Subcutaneous adipose tissue (tissue), 4 donors: ENCODE measurements around the gene PEF1. TPM values are rescaled to one million over a fixed set of nuclear protein-coding genes. Genes with fewer than 3 reads are reported as not detected.

Experiments used
- total RNA-seq, 4 donors: library from RNA; depleted of rRNA; stranded (reverse); fragments of >200 nt; gene quantifications; one replicate each; pipeline ENCODE4 v1.1.0, GENCODE V29; 2016
- TF ChIP-seq, protein P1 (sequence below): fragments of 450-650 bp; IDR thresholded peaks from one replicate; pipeline ENCODE4 v1.5.1; 2016; ENCODE audit warnings: low read depth, mild to moderate bottlenecking, control low read depth, antibody characterized with exemption, moderate library complexity

PEF1 gene
- total RNA-seq, 4 donors from 2014 or later, result 49.6 to 68.8 (median 56.9) TPM

DNA sequence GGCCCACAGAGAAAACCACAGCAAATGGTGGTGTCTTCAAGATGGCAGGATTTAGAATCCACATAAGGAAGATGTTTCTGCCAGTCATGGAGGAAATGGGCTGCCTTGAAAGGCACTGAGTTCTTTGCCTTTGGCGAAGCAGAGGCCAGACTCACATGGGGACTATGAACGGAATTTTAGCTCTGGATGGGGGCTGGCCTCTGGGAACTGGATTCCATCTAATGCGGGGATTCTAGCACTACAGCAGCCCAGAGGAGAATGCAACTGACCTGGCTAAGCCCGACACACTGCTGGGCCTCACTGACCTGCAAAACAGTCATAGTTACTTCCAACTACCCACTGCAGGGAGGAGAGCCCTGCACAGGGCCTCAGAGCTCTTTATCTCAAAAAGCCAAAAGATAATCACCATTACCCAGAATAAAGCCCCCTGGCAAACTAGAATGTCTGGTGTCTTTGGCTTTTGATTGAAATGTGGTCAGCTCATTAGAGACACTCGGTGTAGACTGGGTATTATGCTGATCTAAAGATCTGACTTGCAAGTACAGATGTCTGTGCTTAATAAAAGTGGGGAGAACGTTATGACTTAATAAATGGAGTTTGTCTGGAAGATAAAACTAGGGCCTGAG, 15.6 kb downstream of the PEF1 start:
- TF ChIP-seq, protein P1, sequence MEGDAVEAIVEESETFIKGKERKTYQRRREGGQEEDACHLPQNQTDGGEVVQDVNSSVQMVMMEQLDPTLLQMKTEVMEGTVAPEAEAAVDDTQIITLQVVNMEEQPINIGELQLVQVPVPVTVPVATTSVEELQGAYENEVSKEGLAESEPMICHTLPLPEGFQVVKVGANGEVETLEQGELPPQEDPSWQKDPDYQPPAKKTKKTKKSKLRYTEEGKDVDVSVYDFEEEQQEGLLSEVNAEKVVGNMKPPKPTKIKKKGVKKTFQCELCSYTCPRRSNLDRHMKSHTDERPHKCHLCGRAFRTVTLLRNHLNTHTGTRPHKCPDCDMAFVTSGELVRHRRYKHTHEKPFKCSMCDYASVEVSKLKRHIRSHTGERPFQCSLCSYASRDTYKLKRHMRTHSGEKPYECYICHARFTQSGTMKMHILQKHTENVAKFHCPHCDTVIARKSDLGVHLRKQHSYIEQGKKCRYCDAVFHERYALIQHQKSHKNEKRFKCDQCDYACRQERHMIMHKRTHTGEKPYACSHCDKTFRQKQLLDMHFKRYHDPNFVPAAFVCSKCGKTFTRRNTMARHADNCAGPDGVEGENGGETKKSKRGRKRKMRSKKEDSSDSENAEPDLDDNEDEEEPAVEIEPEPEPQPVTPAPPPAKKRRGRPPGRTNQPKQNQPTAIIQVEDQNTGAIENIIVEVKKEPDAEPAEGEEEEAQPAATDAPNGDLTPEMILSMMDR, result no peak

DNA sequence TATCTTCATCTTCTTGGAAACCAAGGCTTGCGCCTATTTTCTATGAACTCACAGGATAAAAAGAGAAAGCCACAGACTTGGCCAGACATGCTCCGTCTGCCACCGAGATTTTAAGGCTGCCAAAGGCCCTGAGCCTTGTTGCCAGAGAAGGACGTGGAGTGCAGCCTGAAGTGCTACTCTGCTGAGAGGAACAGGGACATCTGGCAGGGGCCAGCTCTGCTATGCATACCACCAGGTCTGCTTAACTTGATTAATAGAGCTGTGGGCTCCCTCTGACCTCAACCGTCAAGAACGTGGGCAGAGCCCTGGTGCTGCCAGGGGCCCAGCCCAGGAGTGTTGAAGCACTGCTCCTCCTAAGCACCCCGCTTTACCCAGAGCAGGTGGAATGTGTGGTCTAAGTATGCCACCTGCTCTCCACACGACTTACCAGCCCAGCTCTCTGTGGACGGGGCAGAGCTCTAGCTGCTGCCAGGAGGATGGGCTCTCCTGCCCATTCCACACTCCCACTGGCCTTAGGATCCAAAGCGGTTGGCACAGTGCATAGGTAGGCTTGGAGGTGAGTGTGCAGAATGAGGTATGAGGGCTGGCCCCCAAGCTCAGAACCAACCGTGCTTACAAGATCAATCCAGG, 16.6 kb downstream of the PEF1 start:
- TF ChIP-seq, protein P1, result no peak

DNA sequence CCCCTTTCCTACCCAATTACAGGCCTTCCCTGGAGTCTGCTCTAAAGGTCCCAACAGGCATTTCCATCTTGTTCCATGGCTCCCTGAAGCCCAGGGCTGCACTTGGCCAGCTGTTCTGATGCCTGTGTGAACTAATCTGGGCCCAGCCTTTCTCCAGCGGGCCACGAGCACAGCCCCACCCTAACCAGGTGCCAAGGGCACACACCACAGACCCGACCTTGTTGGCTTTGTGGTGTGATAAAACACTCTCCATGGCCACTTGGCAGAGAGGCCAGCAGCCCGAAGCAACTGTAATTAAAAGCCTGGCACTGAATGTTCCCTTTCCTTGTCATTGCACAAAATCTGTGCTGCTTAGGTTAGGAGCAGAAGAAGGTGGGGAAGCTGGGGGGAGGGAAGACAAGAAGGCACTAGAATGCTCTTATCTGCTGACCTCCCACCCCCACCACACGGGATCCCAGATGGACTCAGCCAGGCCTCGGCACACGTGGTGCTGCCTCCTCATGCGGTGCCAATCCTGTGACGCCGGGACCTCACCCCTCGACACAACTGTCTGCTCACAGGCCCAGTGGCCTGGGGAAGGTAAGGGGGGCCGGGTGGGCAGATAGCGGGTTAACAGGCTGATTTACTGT, 17.3 kb downstream of the PEF1 start:
- TF ChIP-seq, protein P1, result no peak

DNA sequence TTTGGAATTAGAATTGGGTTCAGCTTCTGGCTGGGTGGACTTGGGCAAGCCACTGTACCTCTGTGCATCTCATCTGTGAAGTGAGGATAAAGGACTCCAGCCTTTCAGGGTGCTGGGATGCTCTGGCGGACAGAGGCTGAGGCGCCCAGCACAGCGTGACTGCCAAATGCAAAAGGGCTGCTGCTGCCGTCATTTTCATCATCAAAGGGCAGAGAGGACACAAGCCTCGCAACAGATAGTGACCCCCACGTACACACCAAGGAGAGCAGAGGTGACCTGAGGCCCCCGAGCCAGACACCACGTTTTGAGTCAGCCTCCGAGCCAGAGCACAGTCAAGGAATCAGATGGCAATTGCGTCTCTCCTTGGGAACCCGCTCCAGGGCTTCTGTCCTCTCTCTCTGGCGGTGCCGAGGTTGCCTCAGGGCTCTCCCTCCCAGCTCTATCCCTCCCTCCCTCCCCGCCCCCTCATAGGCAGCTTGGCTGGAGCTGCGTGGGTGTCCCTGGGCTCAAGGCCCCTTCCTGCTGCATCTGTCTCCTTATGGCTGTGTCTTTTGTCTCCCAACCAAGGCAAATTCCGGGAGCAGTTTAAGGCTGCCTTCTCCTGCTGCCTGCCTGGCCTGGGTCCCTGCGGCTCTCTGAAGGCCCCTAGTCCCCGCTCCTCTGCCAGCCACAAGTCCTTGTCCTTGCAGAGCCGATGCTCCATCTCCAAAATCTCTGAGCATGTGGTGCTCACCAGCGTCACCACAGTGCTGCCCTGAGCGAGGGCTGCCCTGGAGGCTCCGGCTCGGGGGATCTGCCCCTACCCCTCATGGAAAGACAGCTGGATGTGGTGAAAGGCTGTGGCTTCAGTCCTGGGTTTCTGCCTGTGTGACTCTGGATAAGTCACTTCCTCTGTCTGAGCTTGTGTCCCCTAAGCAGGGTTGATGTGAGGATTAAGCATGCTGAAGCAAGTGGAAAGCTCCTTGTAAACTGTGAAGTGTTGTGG, 18.2 kb downstream of the PEF1 start:
- TF ChIP-seq, protein P1, result no peak

DNA sequence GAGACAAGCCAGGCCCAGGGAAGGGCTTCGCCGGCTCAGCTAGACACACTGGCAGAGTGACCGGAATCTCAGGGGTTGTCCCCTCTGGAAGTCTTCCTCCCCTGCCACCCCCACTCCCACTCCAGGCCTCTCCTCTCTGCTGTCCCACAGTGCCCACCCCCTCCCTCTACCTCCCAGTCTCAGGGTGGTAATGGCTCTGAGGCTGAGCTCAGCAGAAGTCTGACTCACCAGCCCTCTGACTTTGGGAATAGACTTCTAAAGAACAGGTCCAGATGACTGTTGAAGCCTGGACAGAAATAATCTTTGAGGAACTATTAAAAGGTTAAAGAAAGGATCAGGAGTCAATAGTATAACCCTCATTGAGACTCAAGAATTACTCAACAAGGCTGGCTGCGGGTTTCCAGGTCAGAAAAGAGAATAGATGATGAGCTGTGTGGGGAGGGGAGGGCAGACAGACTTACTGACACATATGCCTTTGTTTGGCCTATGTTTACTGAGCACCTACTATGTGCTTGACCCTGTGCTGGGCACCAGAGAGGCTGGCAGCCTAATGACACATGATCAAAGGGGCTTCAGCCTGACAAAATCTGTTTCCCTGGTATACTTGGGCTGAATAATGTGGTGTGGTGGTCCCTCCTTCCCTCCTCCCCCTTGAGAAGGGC, 19.0 kb downstream of the PEF1 start:
- TF ChIP-seq, protein P1, result no peak

DNA sequence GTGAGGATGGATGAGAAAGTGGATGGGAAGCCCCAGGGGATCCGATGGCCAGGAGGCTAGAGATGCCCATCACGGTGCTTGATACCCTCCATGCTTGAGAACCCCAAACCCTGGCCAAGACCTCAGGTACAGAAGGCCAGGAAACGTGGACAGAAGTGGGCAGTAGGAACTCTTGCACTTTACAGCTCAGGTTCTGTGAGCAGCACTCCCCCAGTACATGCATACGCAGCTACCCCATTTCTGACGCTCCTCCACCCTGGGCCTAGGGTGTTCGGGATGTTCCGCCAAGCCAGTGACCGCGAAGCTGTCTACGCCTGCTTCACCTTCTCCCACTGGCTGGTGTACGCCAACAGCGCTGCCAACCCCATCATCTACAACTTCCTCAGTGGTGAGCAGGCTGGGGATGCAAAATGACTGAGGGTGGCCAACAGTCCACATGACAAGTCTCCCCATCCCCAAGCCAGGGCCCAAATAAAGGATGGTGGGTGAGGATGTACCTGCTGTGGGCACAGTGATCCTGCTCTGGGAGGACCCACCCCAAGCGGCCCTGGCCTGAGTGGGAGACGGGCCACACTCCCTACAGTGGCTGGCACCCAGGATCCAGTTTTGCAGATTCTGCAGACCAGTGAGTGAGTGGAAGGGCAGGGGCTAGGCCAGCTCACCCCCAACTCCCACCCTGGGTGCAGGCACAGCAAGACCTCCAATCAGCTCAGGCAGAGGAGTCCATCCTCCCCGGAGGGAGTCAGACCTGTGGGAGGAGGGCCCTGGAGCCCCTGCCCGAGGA, 19.8 kb downstream of the PEF1 start:
- TF ChIP-seq, protein P1, result no peak
